ENCODE results near the gene PCDHGA2. TPM values are rescaled to one million over a fixed set of nuclear protein-coding genes. Genes with fewer than 3 reads are reported as not detected.
"Not testable (repeated sequence)": the region's sequence is repeated elsewhere in the genome, so short reads cannot be mapped to it uniquely, and the experiment has no call there.

The PCDHGA2 gene
- polyA plus RNA-seq (ENCODE audit: insufficient read length in 4 of 4): 1 to 10 TPM; 4.8 to 8.4 (median 7.6) TPM

GRCh38 chr5:141338538-141339306, at the start of gene PCDHGA2:
Gene PCDHGA2, plus strand, starts transcription at chr5:141338760.
- DNase-seq (ENCODE audit: low read depth in 4 of 4, low spot score in 2 of 4): no peak

- DNase-seq (ENCODE audit: low read depth in 4 of 4, low spot score in 2 of 4): no peak
Observed at GRCh38 chr5:141298376-141298775, 40.2 kb upstream of the PCDHGA2 start.

- DNase-seq (ENCODE audit: low read depth in 4 of 4, low spot score in 2 of 4): no peak
Observed at GRCh38 chr5:141303756-141304155, 34.8 kb upstream of the PCDHGA2 start, which contains the start of gene SLC25A2. Gene SLC25A2, minus strand, starts transcription at chr5:141304049. Its CDS starts 184 bp downstream, at chr5:141303865.

DNA sequence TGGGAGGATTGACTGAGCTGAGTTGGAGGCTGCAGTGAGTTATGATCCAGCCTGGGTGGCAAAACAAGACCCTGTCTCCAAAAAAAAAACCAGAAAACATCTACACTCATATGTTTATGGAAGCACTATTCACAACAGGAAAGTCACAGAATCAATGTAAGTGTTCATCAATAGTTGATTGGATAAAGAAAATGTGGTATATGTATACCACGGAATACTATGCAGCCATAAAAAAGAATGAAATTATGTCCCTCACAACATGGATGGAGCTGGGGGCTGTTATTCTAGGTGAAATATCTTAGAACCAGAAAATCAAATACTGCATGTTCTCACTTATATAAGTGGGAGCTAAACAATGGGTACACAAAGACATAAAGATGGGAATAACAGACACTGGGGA, 31.9 kb upstream of the PCDHGA2 start:
- DNase-seq (ENCODE audit: low read depth in 4 of 4, low spot score in 2 of 4): no peak

GRCh38 chr5:141313711-141314110, 24.8 kb upstream of the PCDHGA2 start:
- no peak for DNase-seq (ENCODE audit: low read depth in 4 of 4, low spot score in 2 of 4)

DNA sequence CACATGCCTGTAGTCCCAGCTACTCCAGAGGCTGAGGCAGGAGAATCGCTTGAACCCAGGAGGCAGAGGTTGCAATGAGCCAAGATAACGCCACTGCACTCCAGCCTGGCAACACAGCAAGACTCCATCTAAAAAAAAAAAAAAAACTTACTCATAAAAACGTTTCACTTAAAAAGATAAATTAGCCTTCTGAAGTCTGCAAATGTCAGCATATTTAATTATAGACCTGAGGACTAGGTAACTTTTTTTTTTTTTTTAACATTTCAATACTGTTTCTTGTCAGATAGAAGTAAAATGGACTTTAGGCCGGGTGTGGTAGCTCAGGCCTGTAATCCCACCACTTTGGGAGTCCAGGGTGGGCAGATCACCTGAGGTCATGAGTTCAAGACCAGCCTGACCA, 21.6 kb upstream of the PCDHGA2 start:
- not testable (repeated sequence) for DNase-seq (ENCODE audit: low read depth in 4 of 4, low spot score in 2 of 4)

- DNase-seq (ENCODE audit: low read depth in 4 of 4, low spot score in 2 of 4): no peak
Observed at GRCh38 chr5:141319202-141319601, 19.4 kb upstream of the PCDHGA2 start.

DNA sequence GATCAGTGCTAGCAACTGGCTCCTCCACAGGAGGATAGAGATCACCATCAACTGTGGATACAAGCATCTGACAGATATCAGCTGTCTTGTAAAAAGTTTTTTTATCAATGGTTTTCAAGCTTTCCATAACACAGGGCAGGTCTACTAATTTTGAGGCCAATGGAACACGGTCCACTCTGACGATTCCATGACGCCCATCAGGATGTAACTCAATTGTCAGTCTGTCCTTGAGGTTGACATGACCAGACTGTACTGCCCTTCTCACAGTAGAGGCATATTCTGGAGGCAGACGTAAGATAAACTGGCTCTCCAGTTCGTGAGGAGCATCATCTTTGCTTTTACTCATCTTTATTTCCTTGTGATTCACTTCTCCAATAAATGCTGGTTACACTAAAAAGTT, 18.9 kb upstream of the PCDHGA2 start:
- no peak for DNase-seq (ENCODE audit: low read depth in 4 of 4, low spot score in 2 of 4)

DNA sequence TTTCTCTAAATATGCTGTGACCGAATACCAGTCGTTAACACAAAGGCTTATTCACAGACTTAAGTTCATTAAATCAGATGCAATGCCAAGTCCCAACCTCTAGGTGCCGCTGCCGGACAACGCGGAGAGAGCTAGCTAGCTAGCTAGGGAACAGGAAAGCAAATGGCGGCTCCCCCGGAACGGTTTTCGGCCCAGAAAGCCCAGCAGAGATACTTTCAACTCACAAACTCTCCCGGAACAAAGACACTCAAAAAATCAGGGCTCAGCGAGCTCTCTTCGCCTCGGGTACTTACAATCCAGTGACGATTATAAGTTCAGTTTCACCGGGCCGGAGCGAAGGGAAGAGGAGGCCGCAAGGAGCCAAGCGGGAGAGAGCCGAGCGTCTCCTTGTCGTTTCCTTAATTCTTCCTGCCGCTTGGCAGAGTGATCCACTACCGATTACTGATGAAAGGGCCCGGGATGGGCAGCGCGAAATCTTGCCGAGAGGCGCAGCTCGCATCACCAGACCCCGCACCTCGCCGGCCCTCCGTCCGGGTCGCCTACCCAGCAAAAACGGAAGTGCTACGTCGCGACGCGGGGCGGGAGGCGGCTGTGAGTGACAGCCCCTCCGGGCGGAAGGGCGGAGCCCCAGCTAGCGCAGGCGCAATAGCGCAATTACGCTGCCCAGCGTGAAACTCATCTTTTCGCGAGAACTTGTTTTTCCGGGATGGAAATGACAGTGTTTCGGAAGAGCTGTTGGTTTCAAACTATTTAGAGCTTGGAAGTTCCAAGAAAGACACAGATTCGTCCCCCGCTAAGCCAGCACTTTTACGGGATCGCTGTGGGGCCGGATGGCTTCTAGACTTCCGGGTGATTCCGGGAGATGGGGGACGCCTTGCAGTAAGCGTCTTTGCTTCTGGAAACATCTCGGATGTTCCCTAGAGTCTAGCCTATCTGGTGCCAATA, 18.1 kb upstream of the PCDHGA2 start, which contains the start of gene TAF7:
TAF7 (minus strand) TSS at position 560 of the 945 bp plus-strand sequence. CDS start 740 bp downstream, outside the sequence.
- DNase-seq (ENCODE audit: low read depth in 4 of 4, low spot score in 2 of 4): peak; percentile 90 to 93 (median 91)

DNA sequence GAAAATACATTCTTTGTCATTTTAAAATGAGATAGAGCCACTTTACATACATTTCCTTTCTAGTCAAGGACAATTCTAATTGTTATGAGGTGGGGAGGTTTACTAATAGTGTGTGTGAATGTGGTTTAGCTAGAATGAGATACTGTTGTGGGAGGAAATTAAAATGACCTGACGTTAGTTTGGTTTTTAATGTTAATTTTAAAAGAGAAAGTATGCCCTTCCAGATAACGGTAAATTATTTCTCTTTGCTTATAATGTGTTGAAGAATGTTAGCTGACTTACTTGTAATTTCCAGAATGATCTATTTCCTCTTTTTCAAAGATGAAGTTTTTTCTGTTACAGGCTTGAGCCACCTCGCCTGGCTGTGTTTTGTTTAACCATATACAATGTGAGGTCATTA, 16.3 kb upstream of the PCDHGA2 start:
- no peak for DNase-seq (ENCODE audit: low read depth in 4 of 4, low spot score in 2 of 4)

GRCh38 chr5:141326088-141326854, 12.3 kb upstream of the PCDHGA2 start:
- peak in 1 of 4 donors; percentile 26 for DNase-seq (ENCODE audit: low read depth in 4 of 4, low spot score in 2 of 4)

DNA sequence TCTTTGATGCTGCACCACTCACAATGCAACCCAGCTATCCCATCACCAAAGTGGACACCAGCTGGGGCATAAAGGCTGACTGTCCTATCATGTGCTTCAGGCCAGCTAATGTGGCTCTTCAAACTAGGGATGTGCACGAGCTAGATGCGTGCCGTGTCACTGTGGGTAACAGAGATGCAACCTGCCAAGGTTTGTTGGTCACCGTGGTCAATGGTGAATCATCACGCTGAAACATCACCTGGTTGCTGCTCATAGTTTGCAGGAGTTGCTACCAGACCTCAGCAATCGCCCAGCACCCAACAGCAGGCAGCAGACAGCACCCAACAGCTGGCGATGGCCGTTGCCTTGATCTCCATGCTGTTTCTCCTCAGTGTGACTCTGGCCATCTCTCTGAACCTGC, 10.3 kb upstream of the PCDHGA2 start:
- no peak for DNase-seq (ENCODE audit: low read depth in 4 of 4, low spot score in 2 of 4)

GRCh38 chr5:141330299-141331080, 8.1 kb upstream of the PCDHGA2 start, which contains the start of gene PCDHGA1:
Gene PCDHGA1, plus strand, starts transcription at chr5:141330514.
- no peak for DNase-seq (ENCODE audit: low read depth in 4 of 4, low spot score in 2 of 4)

- DNase-seq (ENCODE audit: low read depth in 4 of 4, low spot score in 2 of 4): not testable (repeated sequence)
Observed at GRCh38 chr5:141332571-141332970, 6.0 kb upstream of the PCDHGA2 start.

- not testable (repeated sequence) for DNase-seq (ENCODE audit: low read depth in 4 of 4, low spot score in 2 of 4)
Observed at GRCh38 chr5:141340781-141341354, 2.3 kb downstream of the PCDHGA2 start.

GRCh38 chr5:141342773-141343172, 4.2 kb downstream of the PCDHGA2 start:
- no peak for DNase-seq (ENCODE audit: low read depth in 4 of 4, low spot score in 2 of 4)

- no peak for DNase-seq (ENCODE audit: low read depth in 4 of 4, low spot score in 2 of 4)
Observed at GRCh38 chr5:141343242-141343952, 4.8 kb downstream of the PCDHGA2 start, which contains the start of gene PCDHGA3. Gene PCDHGA3, plus strand, starts transcription at chr5:141343829. Its CDS starts 205 bp downstream, at chr5:141344034.

GRCh38 chr5:141343953-141344463, 5.4 kb downstream of the PCDHGA2 start:
- no peak for DNase-seq (ENCODE audit: low read depth in 4 of 4, low spot score in 2 of 4)

Measured in left renal cortex interstitium (tissue), 4 donors.